Endothelial cell of umbilical vein (primary cell): ENCODE data around the gene EPN1. TPM values are rescaled to one million over a fixed set of nuclear protein-coding genes. Genes with fewer than 3 reads are reported as not detected.

Source experiments
- BruUV-seq: library from RNA; stranded (reverse); fragments of 400-500 nt; replicated peaks from 2 replicates; lab custom pipeline; 2021; lab: Mats Ljungman, UMichigan
- CTCF ChIA-PET: fragments of 300-600, 350-600 bp; sonication (Branson Sonifier 250); formaldehyde crosslinking; loops from one replicate; lab custom pipeline; 2021; ENCODE audit warnings: antibody characterized with exemption, inconsistent platforms; lab: Charles Lee
- POLR2A ChIA-PET: fragments of 300-600, 350-600 bp; sonication (Branson Sonifier 250); formaldehyde crosslinking; loops from one replicate; lab custom pipeline; 2021; ENCODE audit warnings: antibody characterized with exemption, inconsistent platforms; lab: Charles Lee
- DNase-seq: peaks from one replicate; pipeline ENCODE4 v3.0.0-alpha.2; 2011; ENCODE audit warnings: low read depth, low spot score
- FAIRE-seq: peaks from 2 replicates; lab custom pipeline; 2011; peaks lifted over from hg19 to GRCh38; lab: Jason Lieb, UNC
- H2AFZ ChIP-seq: 2 replicates; pipeline ENCODE4 v1.6.0; 2012; ENCODE audit warnings: low read depth, low read length, control low read depth, inconsistent platforms
- H3K27ac ChIP-seq: 2 replicates; pipeline ENCODE4 v1.5.1; 2011; ENCODE audit warnings: low read depth, mild to moderate bottlenecking, control low read depth, low read length, moderate library complexity; ENCODE audit not compliant: insufficient read depth
- H3K27me3 ChIP-seq, 2 experiments: 2 replicates each; pipeline versions ENCODE4 v1.6.0 to v1.6.1; 2011; ENCODE audit warnings: low read length in 2 of 2, mixed read lengths in 1 of 2; ENCODE audit not compliant: control insufficient read depth in 2 of 2, insufficient read depth in 2 of 2
- H3K36me3 ChIP-seq, 2 experiments: 2 replicates in 1 of 2; 3 replicates in 1 of 2; pipeline ENCODE4 v1.5.1; 2011; ENCODE audit warnings: low read length in 2 of 2, mild to moderate bottlenecking in 1 of 2, moderate library complexity in 1 of 2; ENCODE audit not compliant: control insufficient read depth in 2 of 2, insufficient read depth in 2 of 2; ENCODE audit errors: extremely low read depth in 1 of 2
- H3K4me1 ChIP-seq: 3 replicates; pipeline ENCODE4 v1.5.1; 2011; ENCODE audit warnings: mild to moderate bottlenecking, low read length; ENCODE audit not compliant: control insufficient read depth, insufficient read depth; ENCODE audit errors: extremely low read depth
- H3K4me2 ChIP-seq: 2 replicates; pipeline ENCODE4 v1.6.1; 2011; ENCODE audit warnings: low read length, control low read depth, mixed read lengths; ENCODE audit not compliant: insufficient read depth
- H3K4me3 ChIP-seq, 3 experiments: fragments of 200-600 bp in 1 of 3; sonication (generic), shearing (Covaris generic) in 1 of 3; replicated peaks in 1 of 3; 2 replicates each; pipeline ENCODE4 v1.5.1; 2011 to 2016; ENCODE audit warnings: control low read depth in 3 of 3, low read length in 3 of 3, mild to moderate bottlenecking in 2 of 3, inconsistent platforms in 1 of 3, low read depth in 1 of 3, moderate library complexity in 1 of 3; ENCODE audit not compliant: insufficient read depth in 1 of 3
- H3K79me2 ChIP-seq: 2 replicates; pipeline ENCODE4 v1.6.0; 2012; ENCODE audit warnings: low read length, inconsistent platforms; ENCODE audit not compliant: control insufficient read depth, insufficient read depth
- H3K9ac ChIP-seq: replicated peaks from 2 replicates; pipeline ENCODE3; 2011; ENCODE audit warnings: low read length, control low read depth; ENCODE audit not compliant: insufficient read depth; ENCODE audit errors: extremely low read depth
- H3K9me1 ChIP-seq: replicated peaks from 3 replicates; pipeline ENCODE4 v1.6.0; 2011; ENCODE audit warnings: mild to moderate bottlenecking, low read length; ENCODE audit not compliant: control insufficient read depth, insufficient read depth; ENCODE audit errors: extremely low read depth
- H3K9me3 ChIP-seq: replicated peaks from 2 replicates; pipeline ENCODE4 v1.5.1; 2012; ENCODE audit warnings: low read length, inconsistent platforms; ENCODE audit not compliant: control insufficient read depth, insufficient read depth
- H4K20me1 ChIP-seq: replicated peaks from 2 replicates; pipeline ENCODE3; 2011; ENCODE audit warnings: mild to moderate bottlenecking, low read length; ENCODE audit not compliant: control insufficient read depth, insufficient read depth; ENCODE audit errors: extremely low read depth
- EZH2 ChIP-seq: IDR thresholded peaks from 2 replicates; pipeline ENCODE4 v1.6.1; 2012; ENCODE audit warnings: borderline replicate concordance, low read depth, mild to moderate bottlenecking, moderate library complexity, low read length, inconsistent platforms; ENCODE audit not compliant: severe bottlenecking
- FOS ChIP-seq: IDR thresholded peaks from 2 replicates; pipeline ENCODE4 v1.6.1; 2011; ENCODE audit warnings: mild to moderate bottlenecking, low read length, moderate library complexity, borderline replicate concordance; ENCODE audit not compliant: insufficient read depth
- GATA2 ChIP-seq: IDR thresholded peaks from 2 replicates; pipeline ENCODE4 v1.7.0; 2011; ENCODE audit warnings: low read depth, mild to moderate bottlenecking, moderate library complexity, mixed read lengths, low read length; ENCODE audit not compliant: insufficient read length, insufficient read depth
- JUN ChIP-seq: IDR thresholded peaks from 2 replicates; pipeline ENCODE4 v1.6.1; 2011; ENCODE audit warnings: borderline replicate concordance, low read depth; ENCODE audit not compliant: insufficient read length, insufficient read depth
- MYC ChIP-seq: IDR thresholded peaks from one replicate; pipeline ENCODE4 v1.6.1; 2011; ENCODE audit warnings: mild to moderate bottlenecking, low read depth, low read length
- POLR2A ChIP-seq: IDR thresholded peaks from 2 replicates; pipeline ENCODE4 v1.6.1; 2012; ENCODE audit warnings: low read depth, mild to moderate bottlenecking, control low read depth, low read length
- POLR2AphosphoS5 ChIP-seq: IDR thresholded peaks from 2 replicates; pipeline ENCODE4 v1.6.1; 2012; ENCODE audit warnings: low read depth, mild to moderate bottlenecking, control low read depth, low read length, moderate library complexity; ENCODE audit not compliant: insufficient read depth
- dilution Hi-C: fragments of 300-500 bp; cut with MboI; formaldehyde crosslinking; loops from one replicate; pipeline ENCODE4 v1.15.0; 2019; ENCODE audit warnings: low sequenced_read_pairs; ENCODE audit not compliant: extremely low pct_ligation_motif_present
- intact Hi-C: fragments of 100-400 bp; cut with micrococcal nuclease; formaldehyde crosslinking; loops from one replicate; pipeline ENCODE4 v1.10.0; 2022
- polyA plus RNA-seq, 4 experiments: library from polyadenylated mRNA; depleted of rRNA in 3 of 4; stranded (reverse) in 3 of 4; unstranded in 1 of 4; fragments of >200 nt; gene quantifications; 2 replicates each; pipeline versions ENCODE4 v1.2.1 to v1.2.3, GENCODE V29; 2011 to 2012; ENCODE audit warnings: missing spikeins in 1 of 4
- total RNA-seq: library from RNA; stranded (reverse); gene quantifications from 2 replicates; pipeline ENCODE4 v1.2.3, GENCODE V29; 2021
- TF ChIP-seq, protein P1 (sequence below): IDR thresholded peaks from 2 replicates; pipeline ENCODE4 v1.6.1; 2011; ENCODE audit not compliant: insufficient read depth, insufficient read length
- TF ChIP-seq, protein P2 (sequence below), 2 donors: IDR thresholded peaks; 1 replicate in 1 of 2; 2 replicates in 1 of 2; pipeline ENCODE4 v1.5.1; 2011; ENCODE audit warnings: low read length in 2 of 2, mild to moderate bottlenecking in 2 of 2, moderate library complexity in 2 of 2, control low read depth in 1 of 2, inconsistent platforms in 1 of 2, low read depth in 1 of 2; ENCODE audit not compliant: insufficient read depth in 1 of 2; ENCODE audit errors: extremely low read depth in 1 of 2

EPN1 gene
- total and polyA plus RNA-seq, 2 donors (not counting 3 experiments of a cell fraction or from before 2014, with no cell fraction given), result 87.2 to 138 TPM

DNA sequence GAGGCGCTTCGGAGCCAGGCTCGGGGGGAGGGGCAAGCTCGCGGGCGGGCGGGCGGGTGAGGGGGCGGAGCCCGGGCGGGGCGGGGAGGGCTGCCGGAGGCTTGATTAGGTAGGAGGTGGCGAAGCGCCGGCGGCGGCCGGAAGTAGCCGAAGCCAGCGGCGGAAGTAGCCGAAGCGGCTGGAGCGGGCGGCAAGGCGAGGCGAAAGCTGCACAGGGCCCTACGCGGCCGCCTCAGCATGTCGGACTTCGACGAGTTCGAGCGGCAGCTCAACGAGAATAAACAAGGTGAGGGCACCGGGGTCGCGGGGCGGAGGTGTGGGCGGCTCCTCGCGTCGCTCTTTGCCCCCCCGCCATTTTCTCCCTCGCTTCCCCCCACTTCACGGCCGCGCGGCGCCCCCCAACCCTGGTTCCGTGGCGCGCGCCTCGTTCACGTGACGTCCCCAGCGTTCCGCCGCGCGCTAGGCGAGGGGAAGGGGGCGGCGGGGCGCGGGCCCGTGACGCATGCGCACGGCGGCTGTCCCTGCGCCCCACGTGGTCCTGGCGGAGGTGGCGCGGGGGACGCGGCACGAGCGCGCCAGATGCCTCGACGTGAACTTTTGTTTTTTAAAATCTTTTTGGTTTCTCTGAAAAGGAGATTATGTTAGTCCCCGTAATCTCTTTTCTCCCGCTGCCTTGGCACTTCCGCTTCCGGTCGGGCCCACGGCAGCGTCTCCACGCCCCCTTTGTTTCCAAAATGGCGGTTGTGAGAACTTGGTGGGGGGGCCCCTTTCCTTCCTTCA is 20.0 kb upstream of the EPN1 start, which contains the start of gene U2AF2:
Gene U2AF2, plus strand, starts transcription at position 168 of the 780 bp plus-strand sequence. Its CDS starts 70 bp downstream, at position 238.
- H3K9ac ChIP-seq, result peak within 1 kb of the TSS; percentile 100
- H3K27me3 ChIP-seq, result no peaks in the 10 kb centered on the region
- H3K9me1 ChIP-seq, result no peaks in the 10 kb centered on the region
- H3K4me1 ChIP-seq, result peaks cover 25% of the 10 kb centered on the region
- H3K36me3 ChIP-seq, result peaks cover 0 to 10% of the 10 kb centered on the region in 2 experiments
- H3K27ac ChIP-seq, result peak within 1 kb of the TSS; percentile 99
- peak within 1 kb of the TSS; percentile 96 for H3K4me2 ChIP-seq
- intact Hi-C loops (loop anchor here (1.0 to 10.0 kb wide), 5 partner anchors 20 to 1190 kb away; partner anchors contain the start of genes EPN1, KMT5C, LENG9 and ZNF524), dilution Hi-C loops (no loop called here)
- ChIA-PET POLR2A (interaction anchor here (0.6 to 1.2 kb wide), 6 partner anchors 11 to 572 kb away, joined by 3 to 7 read pairs (median 4); partner anchors contain the start of gene FIZ1), CTCF (interaction anchor here (0.6 to 1.5 kb wide), 16 partner anchors 11 to 188 kb away, joined by 3 to 28 read pairs (median 4); partner anchors contain the start of genes FIZ1 and ZNF524)
- H3K4me3 ChIP-seq, result peak within 1 kb of the TSS; percentile 86 to 98 (median 94)
- no TSS peak for BruUV-seq
- no peaks in the 10 kb centered on the region for H3K9me3 ChIP-seq
- peak within 1 kb of the TSS; percentile 95 for H2AFZ ChIP-seq
- H3K79me2 ChIP-seq, result peaks cover 50% of the 10 kb centered on the region
- FAIRE-seq (peak; percentile 72), DNase-seq (peak; percentile 76)
- no peak for TF ChIP-seq GATA2
- no peak for TF ChIP-seq FOS
- no peak for TF ChIP-seq JUN
- no peak for TF ChIP-seq EZH2
- peak; percentile 91 for TF ChIP-seq POLR2A
- TF ChIP-seq, protein P1, sequence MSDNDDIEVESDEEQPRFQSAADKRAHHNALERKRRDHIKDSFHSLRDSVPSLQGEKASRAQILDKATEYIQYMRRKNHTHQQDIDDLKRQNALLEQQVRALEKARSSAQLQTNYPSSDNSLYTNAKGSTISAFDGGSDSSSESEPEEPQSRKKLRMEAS, result peak; percentile 63
- TF ChIP-seq MYC, result no peak
- peak; percentile 92 for TF ChIP-seq POLR2AphosphoS5
- TF ChIP-seq, protein P2, sequence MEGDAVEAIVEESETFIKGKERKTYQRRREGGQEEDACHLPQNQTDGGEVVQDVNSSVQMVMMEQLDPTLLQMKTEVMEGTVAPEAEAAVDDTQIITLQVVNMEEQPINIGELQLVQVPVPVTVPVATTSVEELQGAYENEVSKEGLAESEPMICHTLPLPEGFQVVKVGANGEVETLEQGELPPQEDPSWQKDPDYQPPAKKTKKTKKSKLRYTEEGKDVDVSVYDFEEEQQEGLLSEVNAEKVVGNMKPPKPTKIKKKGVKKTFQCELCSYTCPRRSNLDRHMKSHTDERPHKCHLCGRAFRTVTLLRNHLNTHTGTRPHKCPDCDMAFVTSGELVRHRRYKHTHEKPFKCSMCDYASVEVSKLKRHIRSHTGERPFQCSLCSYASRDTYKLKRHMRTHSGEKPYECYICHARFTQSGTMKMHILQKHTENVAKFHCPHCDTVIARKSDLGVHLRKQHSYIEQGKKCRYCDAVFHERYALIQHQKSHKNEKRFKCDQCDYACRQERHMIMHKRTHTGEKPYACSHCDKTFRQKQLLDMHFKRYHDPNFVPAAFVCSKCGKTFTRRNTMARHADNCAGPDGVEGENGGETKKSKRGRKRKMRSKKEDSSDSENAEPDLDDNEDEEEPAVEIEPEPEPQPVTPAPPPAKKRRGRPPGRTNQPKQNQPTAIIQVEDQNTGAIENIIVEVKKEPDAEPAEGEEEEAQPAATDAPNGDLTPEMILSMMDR (IDR thresholded peaks at IDR 0.05; ENCODE audit: extremely low read depth in 1 of 2, insufficient read depth in 1 of 2, low read depth in 1 of 2, low read length in 2 of 2), result no peak
- peaks cover 12% of the 10 kb centered on the region for H4K20me1 ChIP-seq
